ENCODE data around the gene PCED1A. TPM values are rescaled to one million over a fixed set of nuclear protein-coding genes. Genes with fewer than 3 reads are reported as not detected.

PCED1A gene, protein sequence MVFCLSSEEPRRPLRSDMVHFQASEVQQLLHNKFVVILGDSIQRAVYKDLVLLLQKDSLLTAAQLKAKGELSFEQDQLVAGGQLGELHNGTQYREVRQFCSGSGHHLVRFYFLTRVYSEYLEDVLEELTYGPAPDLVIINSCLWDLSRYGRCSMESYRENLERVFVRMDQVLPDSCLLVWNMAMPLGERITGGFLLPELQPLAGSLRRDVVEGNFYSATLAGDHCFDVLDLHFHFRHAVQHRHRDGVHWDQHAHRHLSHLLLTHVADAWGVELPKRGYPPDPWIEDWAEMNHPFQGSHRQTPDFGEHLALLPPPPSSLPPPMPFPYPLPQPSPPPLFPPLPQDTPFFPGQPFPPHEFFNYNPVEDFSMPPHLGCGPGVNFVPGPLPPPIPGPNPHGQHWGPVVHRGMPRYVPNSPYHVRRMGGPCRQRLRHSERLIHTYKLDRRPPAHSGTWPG
- total RNA-seq (18.7 and 20.1 TPM in 2 replicates), polyA plus RNA-seq (32.0 and 37.6 TPM in 2 replicates), polyA minus RNA-seq (5.6 and 10.1 TPM in 2 replicates), Bru-seq, nascent RNA (percentile 50 among the genes with signal in this experiment), BruChase-seq, experiment 1, labeled RNA remaining after a 6-hour chase (percentile 59 among the genes with signal in this experiment), BruChase-seq, experiment 2, labeled RNA remaining after a 2-hour chase (percentile 56 among the genes with signal in this experiment)
- 8.2 and 14.7 TPM in 2 replicates for polyA plus RNA-seq (2011; cell fraction: cytosol; rRNA removed)
- polyA plus RNA-seq (2011; cell fraction: nucleus; rRNA removed), result 118 and 123 TPM in 2 replicates
- polyA plus RNA-seq (2012), result 15.9 and 25.5 TPM in 2 replicates
- 7.9 TPM for polyA minus RNA-seq (2011; cell fraction: cytosol; rRNA and poly(A)+ RNA removed)
- polyA minus RNA-seq (2011; cell fraction: nucleus; rRNA and poly(A)+ RNA removed), result 12.5 and 14.5 TPM in 2 replicates
- long read RNA-seq, transcript PCED1A-202 (8 exons, 2,016 nt), result major isoform, 6 of 34 reads
- long read RNA-seq, partial matches to known transcripts, result 15 of 34 reads
- long read RNA-seq, other reads (novel, unspliced or antisense), result 11 of 34 reads

- no peaks in the 10 kb centered on the region for H3K9me3 ChIP-seq (replicated peaks; ENCODE audit: control insufficient read depth, insufficient read depth, low read length)
- H3K79me2 ChIP-seq (ENCODE audit: control insufficient read depth, insufficient read depth, low read length), result peaks cover 3% of the 10 kb centered on the region
- H2AFZ ChIP-seq (ENCODE audit: low read depth, low read length), result peak within 1 kb of the TSS; percentile 97
- ChIA-PET CTCF (interaction anchor here (1.2 to 2.4 kb wide), 3 partner anchors 11 to 88 kb away, joined by 3 to 15 read pairs (median 4); no protein-coding TSS in a partner anchor), POLR2A (no interaction called here)
- peak within 1 kb of the TSS; percentile 56 for H3K9ac ChIP-seq (replicated peaks; ENCODE audit: extremely low read depth, insufficient read depth, low read length)
- dilution Hi-C loops (cut with MboI; ENCODE audit: extremely low pct_ligation_motif_present, low sequenced_read_pairs), result no loop called here
- TF ChIP-seq, protein P1, sequence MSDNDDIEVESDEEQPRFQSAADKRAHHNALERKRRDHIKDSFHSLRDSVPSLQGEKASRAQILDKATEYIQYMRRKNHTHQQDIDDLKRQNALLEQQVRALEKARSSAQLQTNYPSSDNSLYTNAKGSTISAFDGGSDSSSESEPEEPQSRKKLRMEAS (IDR thresholded peaks at IDR 0.05; ENCODE audit: insufficient read depth, insufficient read length), result peak; percentile 90
- peak; percentile 48 for TF ChIP-seq MYC (IDR thresholded peaks at IDR 0.05; ENCODE audit: low read depth, low read length)
- TF ChIP-seq, protein P2, sequence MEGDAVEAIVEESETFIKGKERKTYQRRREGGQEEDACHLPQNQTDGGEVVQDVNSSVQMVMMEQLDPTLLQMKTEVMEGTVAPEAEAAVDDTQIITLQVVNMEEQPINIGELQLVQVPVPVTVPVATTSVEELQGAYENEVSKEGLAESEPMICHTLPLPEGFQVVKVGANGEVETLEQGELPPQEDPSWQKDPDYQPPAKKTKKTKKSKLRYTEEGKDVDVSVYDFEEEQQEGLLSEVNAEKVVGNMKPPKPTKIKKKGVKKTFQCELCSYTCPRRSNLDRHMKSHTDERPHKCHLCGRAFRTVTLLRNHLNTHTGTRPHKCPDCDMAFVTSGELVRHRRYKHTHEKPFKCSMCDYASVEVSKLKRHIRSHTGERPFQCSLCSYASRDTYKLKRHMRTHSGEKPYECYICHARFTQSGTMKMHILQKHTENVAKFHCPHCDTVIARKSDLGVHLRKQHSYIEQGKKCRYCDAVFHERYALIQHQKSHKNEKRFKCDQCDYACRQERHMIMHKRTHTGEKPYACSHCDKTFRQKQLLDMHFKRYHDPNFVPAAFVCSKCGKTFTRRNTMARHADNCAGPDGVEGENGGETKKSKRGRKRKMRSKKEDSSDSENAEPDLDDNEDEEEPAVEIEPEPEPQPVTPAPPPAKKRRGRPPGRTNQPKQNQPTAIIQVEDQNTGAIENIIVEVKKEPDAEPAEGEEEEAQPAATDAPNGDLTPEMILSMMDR (IDR thresholded peaks at IDR 0.05; ENCODE audit: extremely low read depth in 1 of 2, insufficient read depth in 1 of 2, low read depth in 1 of 2, low read length in 2 of 2), result no peak
- no peak for TF ChIP-seq EZH2 (IDR thresholded peaks at IDR 0.05; ENCODE audit: borderline replicate concordance, low read depth, low read length, severe bottlenecking)
- TF ChIP-seq FOS (IDR thresholded peaks at IDR 0.05; ENCODE audit: borderline replicate concordance, insufficient read depth, low read length), result no peak
- TF ChIP-seq POLR2A (IDR thresholded peaks at IDR 0.05; ENCODE audit: low read depth, low read length), result peak; percentile 42
- peak; percentile 79 for FAIRE-seq
- peak within 1 kb of the TSS; percentile 80 to 92 (median 81) for H3K4me3 ChIP-seq (replicated peaks in 1 of 3; ENCODE audit: insufficient read depth in 1 of 3, low read depth in 1 of 3, low read length in 3 of 3)
- H3K27ac ChIP-seq (ENCODE audit: insufficient read depth, low read depth, low read length), result peak within 1 kb of the TSS; percentile 65
- H3K4me1 ChIP-seq (ENCODE audit: control insufficient read depth, extremely low read depth, insufficient read depth, low read length), result peaks cover 4% of the 10 kb centered on the region
- no peaks in the 10 kb centered on the region for H3K27me3 ChIP-seq (ENCODE audit: control insufficient read depth in 2 of 2, insufficient read depth in 2 of 2, low read length in 2 of 2)
- no peaks in the 10 kb centered on the region for H4K20me1 ChIP-seq (replicated peaks; ENCODE audit: control insufficient read depth, extremely low read depth, insufficient read depth, low read length)
- no TSS peak for BruUV-seq (replicated peaks)
- H3K36me3 ChIP-seq (ENCODE audit: control insufficient read depth in 2 of 2, extremely low read depth in 1 of 2, insufficient read depth in 2 of 2, low read length in 2 of 2), result peaks cover 0 to 2% of the 10 kb centered on the region in 2 experiments
- intact Hi-C loops (cut with micrococcal nuclease), result loop anchor here (2.0 kb wide), 1 partner anchor 32 kb away; the partner anchor contains the start of gene PTPRA
- H3K9me1 ChIP-seq (replicated peaks; ENCODE audit: control insufficient read depth, extremely low read depth, insufficient read depth, low read length), result no peaks in the 10 kb centered on the region
- H3K4me2 ChIP-seq (ENCODE audit: insufficient read depth, low read length), result peak within 1 kb of the TSS; percentile 94
- DNase-seq (ENCODE audit: low read depth, low spot score), result peak; percentile 79
These were observed at the start of gene PCED1A, which contains the start of gene VPS16 for GRCh38 chr20:2840138-2840966. PCED1A (minus strand) TSS chr20:2840655; CDS start chr20:2839912, 743 bp downstream. VPS16 (plus strand) TSS chr20:2840745; CDS start chr20:2840775, 30 bp downstream.

Measured in endothelial cell of umbilical vein (primary cell).